Measurements from ENCODE around the gene TSPAN16. TPM values are rescaled to one million over a fixed set of nuclear protein-coding genes. Genes with fewer than 3 reads are reported as not detected.
A peak's percentile ranks its signal among the peaks of the same experiment; 100 is the strongest.

The TSPAN16 gene
- total RNA-seq, 3 donors from 2014 or later, result not detected

GRCh38 chr19:11290256-11290655 is 5.7 kb upstream of the TSPAN16 start:
- TF ChIP-seq CTCF (IDR thresholded peaks at IDR 0.05), result no peak
- H3K4me3 ChIP-seq, result no peak overlapping the region
- H3K4me1 ChIP-seq (ENCODE audit: low read depth), result peaks cover 6% of the 10 kb centered on the region
- intact Hi-C loops (cut with DNase I, micrococcal nuclease), result loop anchor here in 1 of 2 donors (10.0 kb wide), 1 partner anchor 155 kb away; no protein-coding TSS in a partner anchor
- ATAC-seq (no peak), DNase-seq (no peak)
- no peaks in the 10 kb centered on the region for H3K9me3 ChIP-seq
- H3K36me3 ChIP-seq (ENCODE audit: low read depth), result no peaks in the 10 kb centered on the region

- no peak overlapping the region for H3K4me3 ChIP-seq
- intact Hi-C loops (cut with DNase I, micrococcal nuclease), result loop anchor here in 1 of 2 donors (10.0 kb wide), 1 partner anchor 153 kb away; no protein-coding TSS in a partner anchor
- ATAC-seq (no peak), DNase-seq (no peak)
- no peak for TF ChIP-seq CTCF (IDR thresholded peaks at IDR 0.05)
- no peaks in the 10 kb centered on the region for H3K9me3 ChIP-seq
- no peaks in the 10 kb centered on the region for H3K36me3 ChIP-seq (ENCODE audit: low read depth)
- H3K4me1 ChIP-seq (ENCODE audit: low read depth), result peaks cover 6% of the 10 kb centered on the region
Observed at GRCh38 chr19:11291415-11291814, 4.5 kb upstream of the TSPAN16 start.

GRCh38 chr19:11291991-11292390 is 4.0 kb upstream of the TSPAN16 start:
- Histone ChIP-seq H3K9me3 (no peaks in the 10 kb centered on the region), H3K4me1 (ENCODE audit: low read depth) (peaks cover 7% of the 10 kb centered on the region), H3K36me3 (ENCODE audit: low read depth) (no peaks in the 10 kb centered on the region), H3K4me3 (no peak overlapping the region)
- no peak for ATAC-seq
- intact Hi-C loops (cut with DNase I, micrococcal nuclease), result loop anchor here in 1 of 2 donors (10.0 kb wide), 1 partner anchor 153 kb away; no protein-coding TSS in a partner anchor
- no peak for TF ChIP-seq CTCF (IDR thresholded peaks at IDR 0.05)
- no peak for DNase-seq

GRCh38 chr19:11293433-11294389 is 2.2 kb upstream of the TSPAN16 start:
- DNase-seq, result peak; percentile 94 to 97 (median 96)
- H3K4me3 ChIP-seq, result no peak overlapping the region
- H3K36me3 ChIP-seq (ENCODE audit: low read depth), result no peaks in the 10 kb centered on the region
- peaks cover 11% of the 10 kb centered on the region for H3K4me1 ChIP-seq (ENCODE audit: low read depth)
- peak; percentile 97 for ATAC-seq
- peak; percentile 99 for TF ChIP-seq CTCF (IDR thresholded peaks at IDR 0.05)
- intact Hi-C loops (cut with DNase I, micrococcal nuclease), result loop anchor here in 1 of 2 donors (10.0 kb wide), 1 partner anchor 151 kb away; no protein-coding TSS in a partner anchor
- H3K9me3 ChIP-seq, result no peaks in the 10 kb centered on the region

GRCh38 chr19:11295180-11295579 is 780 bp upstream of the TSPAN16 start:
- intact Hi-C loops (cut with DNase I, micrococcal nuclease), result loop anchor here in 1 of 2 donors (10.0 kb wide), 1 partner anchor 150 kb away; no protein-coding TSS in a partner anchor
- Histone ChIP-seq H3K36me3 (ENCODE audit: low read depth) (no peaks in the 10 kb centered on the region), H3K4me1 (ENCODE audit: low read depth) (peaks cover 11% of the 10 kb centered on the region), H3K4me3 (no peak overlapping the region), H3K9me3 (no peaks in the 10 kb centered on the region)
- DNase-seq (no peak), ATAC-seq (no peak)
- TF ChIP-seq CTCF (IDR thresholded peaks at IDR 0.05), result no peak

All from mucosa of descending colon (tissue), 3 donors.